ENCODE results near the gene PRDM16. TPM values are rescaled to one million over a fixed set of nuclear protein-coding genes. Genes with fewer than 3 reads are reported as not detected.

Gene PRDM16
- total RNA-seq, 4 donors from 2014 or later: 5.9 to 41.7 (median 11.2) TPM

DNA sequence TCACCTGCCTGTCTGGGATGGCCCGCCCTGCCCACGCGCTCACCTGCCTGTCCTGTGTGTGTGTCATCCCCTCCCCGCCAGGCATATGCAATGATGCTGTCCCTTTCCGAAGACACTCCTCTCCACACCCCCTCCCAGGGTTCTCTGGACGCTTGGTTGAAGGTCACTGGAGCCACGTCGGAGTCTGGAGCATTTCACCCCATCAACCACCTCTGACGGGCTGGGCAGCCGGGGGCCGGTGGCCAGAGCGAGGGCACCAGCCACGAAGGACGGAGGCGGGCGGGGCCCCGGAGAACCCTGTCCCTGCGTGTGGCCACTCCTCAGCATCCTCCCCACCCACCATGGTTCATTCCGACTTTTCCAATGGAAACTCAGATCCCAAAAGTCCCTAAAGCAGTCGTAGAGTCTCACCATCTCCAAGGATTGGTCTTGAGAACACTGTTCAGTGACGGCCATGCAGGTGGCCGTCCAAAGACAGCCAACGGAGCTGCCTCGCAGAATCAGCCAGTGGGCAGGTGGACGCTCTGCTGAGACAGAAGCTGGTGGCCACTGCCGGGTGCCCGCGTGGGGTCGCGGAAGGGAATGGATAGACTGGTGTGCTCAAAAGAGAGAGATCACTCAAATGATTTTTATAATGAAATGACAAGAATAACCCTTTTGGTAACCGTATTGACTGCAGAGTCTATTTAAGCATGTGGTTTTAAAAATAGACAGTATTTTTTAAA lies 364.8 kb downstream of the PRDM16 start:
- peaks cover 0 to 4% (median 0%) of the 10 kb centered on the region in 4 donors for H3K9me3 ChIP-seq
- no peak overlapping the region for H3K27ac ChIP-seq
- TF ChIP-seq EP300 (IDR thresholded peaks at IDR 0.05) (no peak), POLR2A (IDR thresholded peaks at IDR 0.05) (no peak)
- TF ChIP-seq, protein P1, sequence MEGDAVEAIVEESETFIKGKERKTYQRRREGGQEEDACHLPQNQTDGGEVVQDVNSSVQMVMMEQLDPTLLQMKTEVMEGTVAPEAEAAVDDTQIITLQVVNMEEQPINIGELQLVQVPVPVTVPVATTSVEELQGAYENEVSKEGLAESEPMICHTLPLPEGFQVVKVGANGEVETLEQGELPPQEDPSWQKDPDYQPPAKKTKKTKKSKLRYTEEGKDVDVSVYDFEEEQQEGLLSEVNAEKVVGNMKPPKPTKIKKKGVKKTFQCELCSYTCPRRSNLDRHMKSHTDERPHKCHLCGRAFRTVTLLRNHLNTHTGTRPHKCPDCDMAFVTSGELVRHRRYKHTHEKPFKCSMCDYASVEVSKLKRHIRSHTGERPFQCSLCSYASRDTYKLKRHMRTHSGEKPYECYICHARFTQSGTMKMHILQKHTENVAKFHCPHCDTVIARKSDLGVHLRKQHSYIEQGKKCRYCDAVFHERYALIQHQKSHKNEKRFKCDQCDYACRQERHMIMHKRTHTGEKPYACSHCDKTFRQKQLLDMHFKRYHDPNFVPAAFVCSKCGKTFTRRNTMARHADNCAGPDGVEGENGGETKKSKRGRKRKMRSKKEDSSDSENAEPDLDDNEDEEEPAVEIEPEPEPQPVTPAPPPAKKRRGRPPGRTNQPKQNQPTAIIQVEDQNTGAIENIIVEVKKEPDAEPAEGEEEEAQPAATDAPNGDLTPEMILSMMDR (IDR thresholded peaks at IDR 0.05): no peak
- H3K36me3 ChIP-seq: peaks cover 0 to 20% (median 0%) of the 10 kb centered on the region in 3 donors
- 90 to 91% methylated on average over 31 of the region's 31 CpGs for WGBS, 2 donors
- no peaks in the 10 kb centered on the region for H3K27me3 ChIP-seq
- H3K4me1 ChIP-seq: peaks cover 0 to 20% (median 4%) of the 10 kb centered on the region in 4 donors
- no peak overlapping the region for H3K4me3 ChIP-seq
- DNase-seq (ENCODE audit: low spot score in 2 of 2): no peak

- TF ChIP-seq, protein P1 (IDR thresholded peaks at IDR 0.05): no peak
- no peak for TF ChIP-seq POLR2A (IDR thresholded peaks at IDR 0.05)
- Histone ChIP-seq H3K27ac (no peak overlapping the region), H3K4me3 (no peak overlapping the region), H3K9me3 (peaks cover 0 to 4% (median 0%) of the 10 kb centered on the region in 4 donors), H3K36me3 (peaks cover 0 to 20% (median 0%) of the 10 kb centered on the region in 3 donors), H3K27me3 (no peaks in the 10 kb centered on the region), H3K4me1 (peaks cover 0 to 27% (median 6%) of the 10 kb centered on the region in 4 donors)
- WGBS, 2 donors: 89 to 91% methylated on average over 36 to 40 of the region's 40 CpGs
- DNase-seq (ENCODE audit: low spot score in 2 of 2): no peak
Measured at GRCh38 chr1:3434406-3435110, 365.6 kb downstream of the PRDM16 start.

- Histone ChIP-seq H3K4me1 (peaks cover 0 to 32% (median 9%) of the 10 kb centered on the region in 4 donors), H3K27ac (no peak overlapping the region), H3K27me3 (peaks cover 0 to 1% of the 10 kb centered on the region in 2 donors), H3K36me3 (peaks cover 0 to 20% (median 0%) of the 10 kb centered on the region in 3 donors), H3K9me3 (peaks cover 0 to 4% (median 0%) of the 10 kb centered on the region in 4 donors), H3K4me3 (no peak overlapping the region)
- no peak for DNase-seq (ENCODE audit: low spot score in 2 of 2)
- TF ChIP-seq, protein P1 (IDR thresholded peaks at IDR 0.05): no peak
- TF ChIP-seq EP300 (IDR thresholded peaks at IDR 0.05): no peak
- TF ChIP-seq POLR2A (IDR thresholded peaks at IDR 0.05): no peak
- 67 to 82% methylated on average over 20 to 21 of the region's 21 CpGs for WGBS, 2 donors
Measured at GRCh38 chr1:3435666-3436065, 366.7 kb downstream of the PRDM16 start.

GRCh38 chr1:3436451-3436850 lies 367.4 kb downstream of the PRDM16 start:
- no peak overlapping the region for H3K4me3 ChIP-seq
- DNase-seq (ENCODE audit: low spot score in 2 of 2): no peak
- peaks cover 0 to 8% of the 10 kb centered on the region in 2 donors for H3K27me3 ChIP-seq
- peaks cover 0 to 4% (median 0%) of the 10 kb centered on the region in 4 donors for H3K9me3 ChIP-seq
- TF ChIP-seq POLR2A (IDR thresholded peaks at IDR 0.05) (no peak), EP300 (IDR thresholded peaks at IDR 0.05) (no peak)
- TF ChIP-seq, protein P1 (IDR thresholded peaks at IDR 0.05): no peak
- no peak overlapping the region for H3K27ac ChIP-seq
- peaks cover 0 to 33% (median 10%) of the 10 kb centered on the region in 4 donors for H3K4me1 ChIP-seq
- peaks cover 0 to 20% (median 0%) of the 10 kb centered on the region in 3 donors for H3K36me3 ChIP-seq
- 94 to 97% methylated on average over 11 of the region's 11 CpGs for WGBS, 2 donors

GRCh38 chr1:3436901-3437300 lies 367.9 kb downstream of the PRDM16 start:
- DNase-seq (ENCODE audit: low spot score in 2 of 2): no peak

More at GRCh38 chr1:3436901-3437300, 367.9 kb downstream of the PRDM16 start:
- Histone ChIP-seq H3K4me1 (peaks cover 0 to 34% (median 11%) of the 10 kb centered on the region in 4 donors), H3K9me3 (peaks cover 0 to 4% (median 0%) of the 10 kb centered on the region in 4 donors), H3K27me3 (peaks cover 0 to 8% of the 10 kb centered on the region in 2 donors), H3K27ac (peak overlapping the region in 1 of 4 donors; percentile 8), H3K36me3 (peaks cover 0 to 20% (median 0%) of the 10 kb centered on the region in 3 donors), H3K4me3 (no peak overlapping the region)
- WGBS, 2 donors: 79 to 89% methylated on average over 13 to 14 of the region's 14 CpGs
- no peak for TF ChIP-seq EP300 (IDR thresholded peaks at IDR 0.05)
- TF ChIP-seq POLR2A (IDR thresholded peaks at IDR 0.05): no peak
- TF ChIP-seq, protein P1 (IDR thresholded peaks at IDR 0.05): no peak
